RWPE2 (cell line): ENCODE data around the gene SERTAD3.

Source experiments
- ATAC-seq: fragments of 200-7000 bp; cut with Tn5 transposase; 3 replicates; pipeline ENCODE4 v1.9.1; 2021; ENCODE audit warnings: low read depth
- DNase-seq: peaks from one replicate; pipeline ENCODE4 v3.0.0-alpha.2; 2020; ENCODE audit warnings: low spot score
- H3K27ac ChIP-seq: fragments of 450-650 bp; 2 replicates; pipeline ENCODE4 v1.5.1; 2017; ENCODE audit warnings: mild to moderate bottlenecking; ENCODE audit not compliant: poor library complexity, severe bottlenecking
- H3K27me3 ChIP-seq: fragments of 250-450 bp; sonication (Bioruptor Pico); 2 replicates; pipeline ENCODE4 v1.5.1; 2021; ENCODE audit warnings: mild to moderate bottlenecking, moderate library complexity; ENCODE audit not compliant: insufficient read depth, poor library complexity, severe bottlenecking
- H3K36me3 ChIP-seq: fragments of 250-450 bp; sonication (Bioruptor Pico); 2 replicates; pipeline ENCODE4 v1.5.1; 2020; ENCODE audit warnings: low read depth, mild to moderate bottlenecking, moderate library complexity
- H3K4me1 ChIP-seq: fragments of 250-450 bp; sonication (Bioruptor Pico); 2 replicates; pipeline ENCODE4 v1.5.1; 2021; ENCODE audit warnings: mild to moderate bottlenecking, moderate library complexity; ENCODE audit not compliant: insufficient read depth, poor library complexity, severe bottlenecking
- H3K4me3 ChIP-seq: fragments of 250-450 bp; sonication (Bioruptor Pico); 2 replicates; pipeline ENCODE4 v1.5.1; 2021; ENCODE audit warnings: mild to moderate bottlenecking, moderate library complexity; ENCODE audit not compliant: severe bottlenecking
- H3K9me3 ChIP-seq: fragments of 250-450 bp; sonication (Bioruptor Pico); 2 replicates; pipeline ENCODE4 v1.5.1; 2021; ENCODE audit warnings: mild to moderate bottlenecking, moderate library complexity; ENCODE audit not compliant: severe bottlenecking
- CTCF ChIP-seq: fragments of 450-650 bp; IDR thresholded peaks from one replicate; pipeline ENCODE4 v1.5.1; 2017; ENCODE audit warnings: mild to moderate bottlenecking, moderate library complexity; ENCODE audit not compliant: poor library complexity, severe bottlenecking

The SERTAD3 gene

GRCh38 chr19:40414542-40415535 is 29.3 kb downstream of the SERTAD3 start:
- Histone ChIP-seq H3K27ac (no peak overlapping the region), H3K4me1 (peaks cover 16% of the 10 kb centered on the region), H3K27me3 (no peaks in the 10 kb centered on the region), H3K36me3 (no peaks in the 10 kb centered on the region), H3K4me3 (no peak overlapping the region), H3K9me3 (no peaks in the 10 kb centered on the region)
- ATAC-seq = no peak
- no peak for TF ChIP-seq CTCF
- no peak for DNase-seq

- H3K27ac ChIP-seq = no peak within 1 kb of the TSS
- H3K27me3 ChIP-seq = no peaks in the 10 kb centered on the region
- H3K4me1 ChIP-seq = peaks cover 16% of the 10 kb centered on the region
- no peak within 1 kb of the TSS for H3K4me3 ChIP-seq
- H3K36me3 ChIP-seq = no peaks in the 10 kb centered on the region
- no peaks in the 10 kb centered on the region for H3K9me3 ChIP-seq
- no peak for TF ChIP-seq CTCF
- DNase-seq = no peak
- no peak for ATAC-seq
These were observed 30.8 kb downstream of the SERTAD3 start, which contains the start of gene PRX for GRCh38 chr19:40413291-40413845. Gene PRX, minus strand, starts transcription at chr19:40413378. Its CDS starts 5,446 bp downstream, at chr19:40407932.

GRCh38 chr19:40412866-40413265 is 31.3 kb downstream of the SERTAD3 start:
- no peaks in the 10 kb centered on the region for H3K27me3 ChIP-seq
- H3K4me3 ChIP-seq = no peak overlapping the region
- H3K9me3 ChIP-seq = no peaks in the 10 kb centered on the region
- ATAC-seq = no peak
- H3K36me3 ChIP-seq = no peaks in the 10 kb centered on the region
- DNase-seq = no peak
- H3K4me1 ChIP-seq = peaks cover 16% of the 10 kb centered on the region
- no peak for TF ChIP-seq CTCF
- no peak overlapping the region for H3K27ac ChIP-seq

- peak overlapping the region; percentile 19 for H3K27ac ChIP-seq
- H3K4me3 ChIP-seq = no peak overlapping the region
- ATAC-seq (no peak), DNase-seq (no peak)
- peaks cover 15% of the 10 kb centered on the region for H3K4me1 ChIP-seq
- H3K9me3 ChIP-seq = no peaks in the 10 kb centered on the region
- no peaks in the 10 kb centered on the region for H3K36me3 ChIP-seq
- no peaks in the 10 kb centered on the region for H3K27me3 ChIP-seq
- TF ChIP-seq CTCF = no peak
These were observed 32.1 kb downstream of the SERTAD3 start for GRCh38 chr19:40411958-40412499.
